Stomach smooth muscle (tissue), 2 donors: ENCODE data around the gene LRRC61.
A peak's percentile ranks its signal among the peaks of the same experiment; 100 is the strongest.

Source experiments
- H3K27ac ChIP-seq: one replicate; pipeline ENCODE4 v1.7.0; 2013; ENCODE audit warnings: mild to moderate bottlenecking, low read length, inconsistent platforms
- H3K27me3 ChIP-seq, 2 donors: one replicate each; pipeline ENCODE4 v1.7.0; 2013; ENCODE audit warnings: low read length in 2 of 2; ENCODE audit not compliant: insufficient read depth in 2 of 2, control insufficient read depth in 1 of 2
- H3K36me3 ChIP-seq, 2 donors: one replicate each; pipeline ENCODE4 v1.7.0; 2013; ENCODE audit warnings: low read length in 2 of 2; ENCODE audit not compliant: control insufficient read depth in 2 of 2, insufficient read depth in 2 of 2
- H3K4me1 ChIP-seq: one replicate; pipeline ENCODE4 v1.7.0; 2013; ENCODE audit warnings: low read length; ENCODE audit not compliant: control insufficient read depth, insufficient read depth
- H3K4me3 ChIP-seq, 2 donors: one replicate each; pipeline ENCODE4 v1.7.0; 2013; ENCODE audit warnings: low read length in 2 of 2
- H3K9ac ChIP-seq, 2 donors: one replicate each; pipeline ENCODE4 v1.7.0; 2013; ENCODE audit warnings: low read length in 2 of 2, mild to moderate bottlenecking in 1 of 2
- H3K9me3 ChIP-seq, 2 donors: one replicate each; pipeline ENCODE4 v1.7.0; 2013; ENCODE audit warnings: low read length in 2 of 2; ENCODE audit not compliant: control insufficient read depth in 2 of 2
- donor health status: healthy.
- donor health status: Pancreatic carcinoma.

The LRRC61 gene

GRCh38 chr7:150363872-150364271 is 40.7 kb downstream of the LRRC61 start:
- Histone ChIP-seq H3K9me3 (no peaks in the 10 kb centered on the region), H3K36me3 (no peaks in the 10 kb centered on the region), H3K4me3 (no peak overlapping the region), H3K4me1 (peaks cover 3% of the 10 kb centered on the region), H3K27ac (no peak overlapping the region), H3K9ac (no peak overlapping the region), H3K27me3 (no peaks in the 10 kb centered on the region)

- no peak overlapping the region for H3K27ac ChIP-seq
- H3K27me3 ChIP-seq = no peaks in the 10 kb centered on the region
Measured at GRCh38 chr7:150365194-150365593, 42.0 kb downstream of the LRRC61 start.

GRCh38 chr7:150365673-150366398 is 42.7 kb downstream of the LRRC61 start:
- H3K9ac ChIP-seq = no peak overlapping the region
- peaks cover 0 to 3% of the 10 kb centered on the region in 2 donors for H3K36me3 ChIP-seq
- H3K27ac ChIP-seq = no peak overlapping the region
- no peak overlapping the region for H3K4me3 ChIP-seq
- no peaks in the 10 kb centered on the region for H3K9me3 ChIP-seq
- no peaks in the 10 kb centered on the region for H3K27me3 ChIP-seq
- peaks cover 22% of the 10 kb centered on the region for H3K4me1 ChIP-seq

More at GRCh38 chr7:150365194-150365593, 42.0 kb downstream of the LRRC61 start:
- Histone ChIP-seq H3K4me3 (no peak overlapping the region), H3K4me1 (peaks cover 15% of the 10 kb centered on the region), H3K36me3 (no peaks in the 10 kb centered on the region), H3K9ac (no peak overlapping the region), H3K9me3 (no peaks in the 10 kb centered on the region)

GRCh38 chr7:150367677-150368095 is 44.5 kb downstream of the LRRC61 start:
- Histone ChIP-seq H3K4me1 (peaks cover 19% of the 10 kb centered on the region), H3K36me3 (peaks cover 3 to 7% of the 10 kb centered on the region in 2 donors), H3K27me3 (no peaks in the 10 kb centered on the region), H3K27ac (peak overlapping the region; percentile 82), H3K4me3 (peak overlapping the region; percentile 47 to 92), H3K9ac (peak overlapping the region; percentile 90 to 93), H3K9me3 (no peaks in the 10 kb centered on the region)

- Histone ChIP-seq H3K27me3 (no peaks in the 10 kb centered on the region), H3K4me1 (peaks cover 19% of the 10 kb centered on the region), H3K27ac (peak within 1 kb of the TSS; percentile 82), H3K9me3 (no peaks in the 10 kb centered on the region), H3K4me3 (peak within 1 kb of the TSS; percentile 92 to 94), H3K36me3 (peaks cover 3 to 11% of the 10 kb centered on the region in 2 donors), H3K9ac (peak within 1 kb of the TSS; percentile 90 to 93)
Measured at GRCh38 chr7:150368096-150368883, 45.1 kb downstream of the LRRC61 start, which contains the start of gene REPIN1. REPIN1 (plus strand) TSS chr7:150368822; CDS start chr7:150369712, 890 bp downstream.

GRCh38 chr7:150368884-150369747 is 46.0 kb downstream of the LRRC61 start:
- Histone ChIP-seq H3K36me3 (peaks cover 6 to 16% of the 10 kb centered on the region in 2 donors), H3K4me3 (peak overlapping the region; percentile 92 to 94), H3K27ac (peak overlapping the region; percentile 82), H3K27me3 (no peaks in the 10 kb centered on the region), H3K9me3 (no peaks in the 10 kb centered on the region), H3K4me1 (peaks cover 19% of the 10 kb centered on the region), H3K9ac (peak overlapping the region; percentile 90 to 93)

GRCh38 chr7:150369748-150370501 is 46.8 kb downstream of the LRRC61 start:
- H3K36me3 ChIP-seq = peaks cover 8 to 17% of the 10 kb centered on the region in 2 donors
- H3K9me3 ChIP-seq = no peaks in the 10 kb centered on the region
- no peaks in the 10 kb centered on the region for H3K27me3 ChIP-seq
- H3K9ac ChIP-seq = peak overlapping the region; percentile 90 to 93
- peak overlapping the region; percentile 82 for H3K27ac ChIP-seq
- H3K4me1 ChIP-seq = peaks cover 19% of the 10 kb centered on the region
- H3K4me3 ChIP-seq = peak overlapping the region; percentile 92 to 94

GRCh38 chr7:150370612-150371071 is 47.5 kb downstream of the LRRC61 start:
- H3K36me3 ChIP-seq = peaks cover 8 to 17% of the 10 kb centered on the region in 2 donors
- H3K27ac ChIP-seq = peak overlapping the region; percentile 82
- H3K4me1 ChIP-seq = peaks cover 19% of the 10 kb centered on the region
- no peaks in the 10 kb centered on the region for H3K27me3 ChIP-seq
- H3K9ac ChIP-seq = peak overlapping the region in 1 of 2 donors; percentile 13
- no peaks in the 10 kb centered on the region for H3K9me3 ChIP-seq
- no peak overlapping the region for H3K4me3 ChIP-seq

GRCh38 chr7:150371131-150371995 is 48.2 kb downstream of the LRRC61 start:
- H3K36me3 ChIP-seq = peaks cover 8 to 17% of the 10 kb centered on the region in 2 donors
- peaks cover 19% of the 10 kb centered on the region for H3K4me1 ChIP-seq
- H3K9ac ChIP-seq = no peak overlapping the region
- H3K27me3 ChIP-seq = no peaks in the 10 kb centered on the region
- H3K27ac ChIP-seq = peak overlapping the region; percentile 82
- no peak overlapping the region for H3K4me3 ChIP-seq
- H3K9me3 ChIP-seq = no peaks in the 10 kb centered on the region
